Hepatocyte (in vitro differentiated cells): ENCODE results near the gene CDCA8. TPM values are rescaled to one million over a fixed set of nuclear protein-coding genes. Genes with fewer than 3 reads are reported as not detected.

Experiments
- DNase-seq: peaks from one replicate; pipeline ENCODE4 v3.0.0-alpha.2; 2016; ENCODE audit warnings: low spot score
- H2AFZ ChIP-seq: fragments of 200-600 bp; sonication (generic); 2 replicates; pipeline ENCODE4 v1.6.0; 2016; ENCODE audit warnings: antibody characterized with exemption, mild to moderate bottlenecking
- H3K27ac ChIP-seq: fragments of 200-600 bp; sonication (generic); 2 replicates; pipeline ENCODE4 v1.5.1; 2016; ENCODE audit warnings: mild to moderate bottlenecking
- H3K27me3 ChIP-seq: fragments of 200-600 bp; sonication (generic); 2 replicates; pipeline ENCODE4 v1.6.1; 2016
- H3K36me3 ChIP-seq: fragments of 200-600 bp; sonication (generic); replicated peaks from 2 replicates; pipeline ENCODE4 v1.5.1; 2016; ENCODE audit warnings: low read depth; ENCODE audit not compliant: insufficient read depth
- H3K4me1 ChIP-seq: fragments of 200-600 bp; sonication (generic); 2 replicates; pipeline ENCODE4 v1.5.1; 2016; ENCODE audit warnings: mild to moderate bottlenecking, moderate library complexity; ENCODE audit not compliant: insufficient read depth
- H3K4me2 ChIP-seq: fragments of 200-600 bp; sonication (generic); 2 replicates; pipeline ENCODE4 v1.6.0; 2016
- H3K4me3 ChIP-seq: fragments of 200-600 bp; sonication (generic); 2 replicates; pipeline ENCODE4 v1.5.1; 2016; ENCODE audit warnings: mild to moderate bottlenecking
- H3K79me2 ChIP-seq: fragments of 200-600 bp; sonication (generic); 2 replicates; pipeline ENCODE4 v1.6.0; 2017; ENCODE audit warnings: mild to moderate bottlenecking
- H3K9me2 ChIP-seq: fragments of 200-600 bp; sonication (generic); replicated peaks from 2 replicates; pipeline ENCODE4 v1.6.0; 2017; ENCODE audit warnings: mild to moderate bottlenecking; ENCODE audit not compliant: insufficient read depth
- H3K9me3 ChIP-seq: fragments of 200-600 bp; sonication (generic); 2 replicates; pipeline ENCODE4 v1.5.1; 2016; ENCODE audit warnings: low read depth, mild to moderate bottlenecking
- H4K20me1 ChIP-seq: fragments of 200-600 bp; sonication (generic); 2 replicates; pipeline ENCODE4 v1.6.0; 2016; ENCODE audit warnings: mild to moderate bottlenecking; ENCODE audit not compliant: insufficient read depth, poor library complexity, severe bottlenecking
- CTCF ChIP-seq: fragments of 200-600 bp; sonication (generic); IDR thresholded peaks from 2 replicates; pipeline ENCODE4 v1.5.1; 2016; ENCODE audit warnings: antibody characterized with exemption, mild to moderate bottlenecking; ENCODE audit not compliant: poor library complexity
- EZH2 ChIP-seq: fragments of 200-600 bp; sonication (generic); IDR thresholded peaks from 2 replicates; pipeline ENCODE4 v1.6.1; 2016; ENCODE audit warnings: antibody characterized with exemption, mild to moderate bottlenecking, borderline replicate concordance
- EZH2phosphoT487 ChIP-seq: fragments of 200-600 bp; sonication (generic); IDR thresholded peaks from one replicate; pipeline ENCODE4 v1.6.1; 2018; ENCODE audit warnings: antibody characterized with exemption, mild to moderate bottlenecking, low read depth, moderate library complexity; ENCODE audit not compliant: unreplicated experiment, severe bottlenecking
- WGBS: methylation state at CpG from one replicate; pipeline ENCODE4 v1.1.6; 2016; ENCODE audit warnings: low lambda C conversion rate; ENCODE audit errors: missing lambda C conversion rate; 5-methylcytosine and 5-hydroxymethylcytosine counted together
- polyA plus RNA-seq: library from polyadenylated mRNA; unstranded; fragments of >200 nt; fragmentation: Nextera tagmentation; extraction: Ambion mirVana; gene quantifications from 2 replicates; pipeline ENCODE4 v1.2.1, GENCODE V29; 2016
- total RNA-seq: library from RNA; depleted of rRNA; stranded (reverse); fragments of >200 nt; gene quantifications from 2 replicates; pipeline ENCODE4 v1.2.3, GENCODE V29; 2014

The CDCA8 gene
- total and polyA plus RNA-seq, 2 experiments from 2014 or later, result 4.3 to 5.4 TPM

- Histone ChIP-seq H3K27ac (no peak overlapping the region), H3K79me2 (no peaks in the 10 kb centered on the region), H3K27me3 (no peaks in the 10 kb centered on the region), H3K4me2 (no peak overlapping the region), H3K4me3 (no peak overlapping the region), H3K4me1 (no peaks in the 10 kb centered on the region), H3K36me3 (no peaks in the 10 kb centered on the region), H4K20me1 (no peaks in the 10 kb centered on the region), H2AFZ (no peak overlapping the region), H3K9me3 (no peaks in the 10 kb centered on the region), H3K9me2 (no peaks in the 10 kb centered on the region)
- DNase-seq, result no peak
- no peak for TF ChIP-seq EZH2
- TF ChIP-seq CTCF, result no peak
- TF ChIP-seq EZH2phosphoT487, result no peak
- WGBS, result 90% methylated on average over 13 of the region's 13 CpGs
Observed at GRCh38 chr1:37719572-37720195, 27.4 kb downstream of the CDCA8 start.

- WGBS, result 94% methylated on average over 22 of the region's 22 CpGs
- H3K36me3 ChIP-seq, result no peaks in the 10 kb centered on the region
- no peak overlapping the region for H3K4me3 ChIP-seq
- H3K4me2 ChIP-seq, result no peak overlapping the region
- no peak for DNase-seq
- no peaks in the 10 kb centered on the region for H3K9me3 ChIP-seq
- no peaks in the 10 kb centered on the region for H3K79me2 ChIP-seq
- H3K27me3 ChIP-seq, result no peaks in the 10 kb centered on the region
- H3K9me2 ChIP-seq, result no peaks in the 10 kb centered on the region
- no peak overlapping the region for H3K27ac ChIP-seq
- TF ChIP-seq EZH2 (no peak), EZH2phosphoT487 (no peak)
- no peak overlapping the region for H2AFZ ChIP-seq
- H4K20me1 ChIP-seq, result no peaks in the 10 kb centered on the region
- no peaks in the 10 kb centered on the region for H3K4me1 ChIP-seq
Observed at GRCh38 chr1:37720231-37721130, 28.2 kb downstream of the CDCA8 start.

DNA sequence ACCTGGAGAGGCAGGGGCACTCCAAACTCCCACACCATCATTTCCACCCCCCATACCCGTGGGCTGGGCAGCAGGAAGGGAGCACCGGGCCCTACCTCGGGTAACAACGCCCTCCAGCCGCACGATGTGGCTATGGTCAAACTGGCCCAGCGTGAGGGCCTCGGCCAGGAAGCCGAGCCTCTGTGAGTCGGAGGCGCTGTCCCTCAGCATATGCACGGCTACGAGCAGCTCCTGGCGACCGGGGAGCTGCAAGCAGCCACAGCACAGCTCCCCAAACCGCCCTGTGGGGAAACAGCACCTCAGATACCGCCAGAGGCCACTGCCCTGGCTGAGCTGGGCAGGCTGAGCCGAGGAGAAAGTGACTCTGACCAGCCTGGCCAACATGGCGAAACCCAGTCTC is 29.2 kb downstream of the CDCA8 start:
- Histone ChIP-seq H4K20me1 (no peaks in the 10 kb centered on the region), H2AFZ (no peak overlapping the region), H3K4me1 (no peaks in the 10 kb centered on the region), H3K4me2 (no peak overlapping the region), H3K27ac (no peak overlapping the region), H3K36me3 (no peaks in the 10 kb centered on the region), H3K79me2 (no peaks in the 10 kb centered on the region), H3K9me3 (no peaks in the 10 kb centered on the region), H3K27me3 (no peaks in the 10 kb centered on the region), H3K4me3 (no peak overlapping the region), H3K9me2 (no peaks in the 10 kb centered on the region)
- TF ChIP-seq CTCF (no peak), EZH2phosphoT487 (no peak), EZH2 (no peak)
- 80% methylated on average over 19 of the region's 19 CpGs for WGBS
- DNase-seq, result no peak
